ENCODE results near the gene ZSWIM1.

DNA sequence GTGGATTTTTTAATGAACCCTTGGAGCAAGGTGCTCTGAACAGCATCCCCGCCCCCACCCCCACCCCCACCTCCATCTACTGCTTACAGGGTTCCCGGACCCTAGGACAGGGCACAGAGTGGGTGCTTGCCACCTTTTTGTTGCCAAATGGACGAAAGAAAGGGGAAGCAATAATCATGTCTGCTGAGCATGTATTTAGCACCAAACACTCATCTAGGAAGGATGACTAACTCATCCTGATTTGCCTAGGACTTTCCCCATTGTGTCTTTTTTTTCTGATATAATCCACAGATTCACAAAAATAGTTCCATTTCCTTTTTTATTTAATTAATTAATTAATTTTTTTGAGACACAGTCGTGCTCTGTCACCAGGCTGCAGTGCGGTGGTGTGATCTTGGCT, 32.1 kb downstream of the ZSWIM1 start:
- TF ChIP-seq, protein P1, sequence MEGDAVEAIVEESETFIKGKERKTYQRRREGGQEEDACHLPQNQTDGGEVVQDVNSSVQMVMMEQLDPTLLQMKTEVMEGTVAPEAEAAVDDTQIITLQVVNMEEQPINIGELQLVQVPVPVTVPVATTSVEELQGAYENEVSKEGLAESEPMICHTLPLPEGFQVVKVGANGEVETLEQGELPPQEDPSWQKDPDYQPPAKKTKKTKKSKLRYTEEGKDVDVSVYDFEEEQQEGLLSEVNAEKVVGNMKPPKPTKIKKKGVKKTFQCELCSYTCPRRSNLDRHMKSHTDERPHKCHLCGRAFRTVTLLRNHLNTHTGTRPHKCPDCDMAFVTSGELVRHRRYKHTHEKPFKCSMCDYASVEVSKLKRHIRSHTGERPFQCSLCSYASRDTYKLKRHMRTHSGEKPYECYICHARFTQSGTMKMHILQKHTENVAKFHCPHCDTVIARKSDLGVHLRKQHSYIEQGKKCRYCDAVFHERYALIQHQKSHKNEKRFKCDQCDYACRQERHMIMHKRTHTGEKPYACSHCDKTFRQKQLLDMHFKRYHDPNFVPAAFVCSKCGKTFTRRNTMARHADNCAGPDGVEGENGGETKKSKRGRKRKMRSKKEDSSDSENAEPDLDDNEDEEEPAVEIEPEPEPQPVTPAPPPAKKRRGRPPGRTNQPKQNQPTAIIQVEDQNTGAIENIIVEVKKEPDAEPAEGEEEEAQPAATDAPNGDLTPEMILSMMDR (IDR thresholded peaks at IDR 0.05): no peak
- TF ChIP-seq POLR2A (IDR thresholded peaks at IDR 0.05): no peak
- no peak for TF ChIP-seq EP300 (IDR thresholded peaks at IDR 0.05)
